GM13976 (cell line): ENCODE measurements around the gene UQCRHL.
"Not testable (repeated sequence)": the region's sequence is repeated elsewhere in the genome, so short reads cannot be mapped to it uniquely, and the experiment has no call there.

ENCODE experiments used
- DNase-seq: peaks from one replicate; pipeline ENCODE4 v3.0.0; 2012; ENCODE audit warnings: low spot score
- CTCF ChIP-seq: IDR thresholded peaks from 2 replicates; pipeline ENCODE4 v1.5.1; 2012; ENCODE audit warnings: borderline replicate concordance, mild to moderate bottlenecking; ENCODE audit not compliant: insufficient read depth; ENCODE audit errors: extremely low read depth, missing control alignments, control extremely low read depth
- in situ Hi-C: fragments of 300-500 bp; cut with MboI; formaldehyde crosslinking; loops from one replicate; pipeline ENCODE4 v1.12.0; 2022; ENCODE audit warnings: low sequenced_read_pairs, mixed read lengths, inconsistent platforms; ENCODE audit not compliant: unreplicated experiment

UQCRHL gene

GRCh38 chr1:15843826-15844572 is 36.5 kb upstream of the UQCRHL start:
- in situ Hi-C loops, result no loop called here
- TF ChIP-seq CTCF, result no peak
- DNase-seq, result no peak

- DNase-seq, result no peak
- TF ChIP-seq CTCF, result no peak
- in situ Hi-C loops, result no loop called here
Measured at GRCh38 chr1:15838721-15839120, 31.3 kb upstream of the UQCRHL start.

- DNase-seq, result no peak
- no peak for TF ChIP-seq CTCF
- in situ Hi-C loops, result no loop called here
Measured at GRCh38 chr1:15837931-15838330, 30.5 kb upstream of the UQCRHL start.

GRCh38 chr1:15836772-15837669 is 29.6 kb upstream of the UQCRHL start:
- in situ Hi-C loops, result no loop called here

GRCh38 chr1:15836511-15836771 is 29.0 kb upstream of the UQCRHL start:
- in situ Hi-C loops, DNase-seq: not testable (repeated sequence)

More at GRCh38 chr1:15836772-15837669, 29.6 kb upstream of the UQCRHL start:
- no peak for TF ChIP-seq CTCF
- peak; percentile 80 for DNase-seq

GRCh38 chr1:15835741-15836510 is 28.5 kb upstream of the UQCRHL start:
- DNase-seq, result peak; percentile 92
- in situ Hi-C loops, result no loop called here
- no peak for TF ChIP-seq CTCF
